Smooth muscle cell (in vitro differentiated cells): Measurements from ENCODE around the gene SLC12A7. TPM values are rescaled to one million over a fixed set of nuclear protein-coding genes. Genes with fewer than 3 reads are reported as not detected.

Experiments
- DNase-seq: peaks from one replicate; lab custom pipeline; 2025; ENCODE audit not compliant: unreplicated experiment; lab: John Stamatoyannopoulos, UW
- H2AFZ ChIP-seq: fragments of 200-600 bp; sonication (generic); 2 replicates; pipeline ENCODE4 v1.6.0; 2016; ENCODE audit warnings: antibody characterized with exemption, low read depth, mild to moderate bottlenecking
- H3F3A ChIP-seq: fragments of 200-600 bp; sonication (generic); 2 replicates; pipeline ENCODE4 v1.6.0; 2017; ENCODE audit warnings: antibody characterized with exemption, low read depth
- H3K27ac ChIP-seq: fragments of 200-600 bp; sonication (generic); 2 replicates; pipeline ENCODE4 v1.5.1; 2016; ENCODE audit warnings: low read depth, mild to moderate bottlenecking
- H3K27me3 ChIP-seq: fragments of 200-600 bp; sonication (generic); 2 replicates; pipeline ENCODE4 v1.6.1; 2016; ENCODE audit warnings: low read depth, mild to moderate bottlenecking
- H3K36me3 ChIP-seq: fragments of 200-600 bp; sonication (generic); 2 replicates; pipeline ENCODE4 v1.5.1; 2016; ENCODE audit warnings: low read depth
- H3K4me1 ChIP-seq: fragments of 200-600 bp; sonication (generic); 2 replicates; pipeline ENCODE4 v1.5.1; 2016; ENCODE audit warnings: low read depth
- H3K4me2 ChIP-seq: fragments of 200-600 bp; sonication (generic); 2 replicates; pipeline ENCODE4 v1.6.0; 2016; ENCODE audit warnings: mild to moderate bottlenecking
- H3K4me3 ChIP-seq: fragments of 200-600 bp; sonication (generic); 2 replicates; pipeline ENCODE4 v1.5.1; 2016; ENCODE audit warnings: mild to moderate bottlenecking
- H3K79me2 ChIP-seq: fragments of 200-600 bp; sonication (generic); 2 replicates; pipeline ENCODE4 v1.6.0; 2016; ENCODE audit warnings: low read depth, mild to moderate bottlenecking
- H3K9ac ChIP-seq: fragments of 200-600 bp; sonication (generic); 2 replicates; pipeline ENCODE4 v1.6.0; 2016; ENCODE audit warnings: low read depth
- H3K9me3 ChIP-seq: fragments of 200-600 bp; sonication (generic); replicated peaks from 2 replicates; pipeline ENCODE4 v1.5.1; 2016; ENCODE audit warnings: low read depth
- H4K20me1 ChIP-seq: fragments of 200-600 bp; sonication (generic); 2 replicates; pipeline ENCODE4 v1.6.0; 2016; ENCODE audit warnings: low read depth
- CTCF ChIP-seq: fragments of 200-600 bp; sonication (generic); IDR thresholded peaks from 2 replicates; pipeline ENCODE4 v1.5.1; 2017; ENCODE audit warnings: borderline replicate concordance, mild to moderate bottlenecking, antibody characterized with exemption; ENCODE audit not compliant: insufficient read depth, poor library complexity, severe bottlenecking
- WGBS: methylation state at CpG from one replicate; pipeline ENCODE4 v1.1.7; 2016; ENCODE audit warnings: low lambda C conversion rate; 5-methylcytosine and 5-hydroxymethylcytosine counted together
- polyA plus RNA-seq: library from polyadenylated mRNA; unstranded; fragments of >200 nt; fragmentation: Nextera tagmentation; extraction: Ambion mirVana; gene quantifications from 2 replicates; pipeline ENCODE4 v1.2.1, GENCODE V29; 2016
- total RNA-seq: library from RNA; depleted of rRNA; stranded (reverse); fragments of >200 nt; gene quantifications from 2 replicates; pipeline ENCODE4 v1.2.3, GENCODE V29; 2014

Gene SLC12A7
- total and polyA plus RNA-seq, 2 experiments from 2014 or later: 6.1 to 15.2 TPM

- Histone ChIP-seq H3K4me2 (no peak overlapping the region), H2AFZ (no peak overlapping the region), H3K36me3 (no peaks in the 10 kb centered on the region), H3F3A (no peaks in the 10 kb centered on the region), H4K20me1 (peaks cover 28% of the 10 kb centered on the region), H3K79me2 (peaks cover 30% of the 10 kb centered on the region), H3K4me1 (peaks cover 4% of the 10 kb centered on the region), H3K27me3 (peaks cover 5% of the 10 kb centered on the region), H3K27ac (no peak overlapping the region), H3K9me3 (no peaks in the 10 kb centered on the region), H3K4me3 (no peak overlapping the region), H3K9ac (no peak overlapping the region)
- no peak for DNase-seq
- no peak for TF ChIP-seq CTCF
- WGBS: 95% methylated on average over 17 of the region's 17 CpGs
These were observed 104.6 kb downstream of the SLC12A7 start for GRCh38 chr5:1007221-1007680.

- Histone ChIP-seq H3K9me3 (no peaks in the 10 kb centered on the region), H3K4me1 (peaks cover 4% of the 10 kb centered on the region), H2AFZ (no peak overlapping the region), H3K4me2 (no peak overlapping the region), H3K4me3 (no peak overlapping the region), H3K9ac (no peak overlapping the region), H3F3A (no peaks in the 10 kb centered on the region), H3K27ac (no peak overlapping the region), H4K20me1 (peaks cover 22% of the 10 kb centered on the region), H3K27me3 (peaks cover 5% of the 10 kb centered on the region), H3K36me3 (no peaks in the 10 kb centered on the region), H3K79me2 (peaks cover 30% of the 10 kb centered on the region)
- TF ChIP-seq CTCF: no peak
- DNase-seq: no peak
- 87% methylated on average over 4 of the region's 5 CpGs for WGBS
These were observed 105.2 kb downstream of the SLC12A7 start for GRCh38 chr5:1006656-1007071.

GRCh38 chr5:1005904-1006655, 105.8 kb downstream of the SLC12A7 start:
- no peak for DNase-seq
- H3K36me3 ChIP-seq: no peaks in the 10 kb centered on the region
- H4K20me1 ChIP-seq: peaks cover 16% of the 10 kb centered on the region
- H3K27me3 ChIP-seq: peaks cover 5% of the 10 kb centered on the region
- peaks cover 4% of the 10 kb centered on the region for H3K4me1 ChIP-seq
- no peak overlapping the region for H3K9ac ChIP-seq
- H2AFZ ChIP-seq: no peak overlapping the region
- no peak overlapping the region for H3K4me3 ChIP-seq
- peaks cover 24% of the 10 kb centered on the region for H3K79me2 ChIP-seq
- H3K27ac ChIP-seq: no peak overlapping the region
- H3F3A ChIP-seq: no peaks in the 10 kb centered on the region
- no peak for TF ChIP-seq CTCF
- H3K4me2 ChIP-seq: peak overlapping the region; percentile 83
- no peaks in the 10 kb centered on the region for H3K9me3 ChIP-seq
- 96% methylated on average over 13 of the region's 13 CpGs for WGBS
